AG09309 (cell line): Measurements from ENCODE around the gene ABTB2.

Experiments used
- DNase-seq: peaks from one replicate; pipeline ENCODE4 v3.0.0-alpha.2; 2010; ENCODE audit warnings: low read depth
- H3K4me3 ChIP-seq: 2 replicates; pipeline ENCODE4 v1.5.1; 2011; ENCODE audit warnings: mild to moderate bottlenecking, low read depth, low read length, moderate library complexity; ENCODE audit not compliant: control insufficient read depth
- CTCF ChIP-seq: IDR thresholded peaks from 2 replicates; pipeline ENCODE4 v1.5.1; 2011; ENCODE audit warnings: mild to moderate bottlenecking, low read depth, low read length, inconsistent platforms; ENCODE audit not compliant: insufficient read depth, control insufficient read depth; ENCODE audit errors: missing control alignments

ABTB2 gene

GRCh38 chr11:34331736-34332135 lies 26.1 kb downstream of the ABTB2 start:
- no peak for TF ChIP-seq CTCF
- no peak overlapping the region for H3K4me3 ChIP-seq
- no peak for DNase-seq

- no peak for TF ChIP-seq CTCF
- peak; percentile 41 for DNase-seq
- no peak overlapping the region for H3K4me3 ChIP-seq
Measured at GRCh38 chr11:34331329-34331728, 26.5 kb downstream of the ABTB2 start.

GRCh38 chr11:34330653-34331052 lies 27.2 kb downstream of the ABTB2 start:
- no peak for DNase-seq
- TF ChIP-seq CTCF: no peak
- no peak overlapping the region for H3K4me3 ChIP-seq

GRCh38 chr11:34329876-34330275 lies 27.9 kb downstream of the ABTB2 start:
- no peak overlapping the region for H3K4me3 ChIP-seq
- TF ChIP-seq CTCF: no peak
- no peak for DNase-seq

GRCh38 chr11:34328632-34328910 lies 29.2 kb downstream of the ABTB2 start:
- no peak overlapping the region for H3K4me3 ChIP-seq
- no peak for DNase-seq
- no peak for TF ChIP-seq CTCF

- DNase-seq: no peak
- H3K4me3 ChIP-seq: no peak overlapping the region
- no peak for TF ChIP-seq CTCF
Measured at GRCh38 chr11:34327804-34328631, 29.8 kb downstream of the ABTB2 start.
